Stimulated activated CD8-positive, alpha-beta memory T cell treated with anti-CD3 and anti-CD28 coated beads, Interleukin-15, amount 100 ng/mL, for 1 hour (primary cell): ENCODE results near the gene CROT.
"Not testable (repeated sequence)": the region's sequence is repeated elsewhere in the genome, so short reads cannot be mapped to it uniquely, and the experiment has no call there.

Source experiments
- DNase-seq: peaks from one replicate; pipeline ENCODE4 v3.0.0-alpha.2; 2020; ENCODE audit warnings: low read depth

CROT gene

GRCh38 chr7:87345166-87345927, at the start of gene CROT:
CROT (plus strand) TSS chr7:87345664; CDS start chr7:87349069, 3,405 bp downstream.
- DNase-seq = peak; percentile 86

- no peak for DNase-seq
Observed at GRCh38 chr7:87300756-87301155, 44.7 kb upstream of the CROT start.

GRCh38 chr7:87310790-87311419, 34.6 kb upstream of the CROT start:
- DNase-seq = no peak

DNA sequence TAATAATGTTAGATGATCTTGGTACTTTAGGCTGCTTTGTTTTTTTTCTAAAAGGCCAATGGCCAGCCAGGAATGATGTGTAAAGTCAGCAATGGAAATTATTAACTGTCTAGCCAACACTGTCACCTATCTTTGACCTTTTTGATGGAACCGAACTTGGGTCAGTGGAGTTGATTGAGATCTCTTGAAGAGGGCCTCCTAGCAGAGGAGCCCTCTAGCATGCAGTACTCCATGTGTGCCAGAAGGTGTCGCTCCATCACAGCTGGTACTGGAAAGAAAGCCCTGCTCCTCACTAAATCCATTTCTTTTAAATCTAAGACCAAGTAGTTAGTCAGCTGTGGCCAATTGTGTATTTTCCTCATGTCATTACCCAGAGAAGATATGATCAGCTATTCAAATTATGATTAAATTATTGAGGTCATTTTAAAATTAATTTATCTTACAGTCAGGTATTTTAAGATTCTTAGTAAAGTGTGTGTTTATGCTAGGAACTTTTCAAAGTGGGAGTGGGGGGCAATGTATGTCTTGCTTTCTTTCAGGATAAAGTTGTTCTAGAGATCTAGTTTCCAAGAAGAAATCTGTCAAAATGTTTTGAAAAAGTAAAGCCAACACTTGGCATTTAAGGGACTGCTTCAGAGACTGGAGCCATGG, 33.1 kb upstream of the CROT start:
- peak; percentile 37 for DNase-seq

DNA sequence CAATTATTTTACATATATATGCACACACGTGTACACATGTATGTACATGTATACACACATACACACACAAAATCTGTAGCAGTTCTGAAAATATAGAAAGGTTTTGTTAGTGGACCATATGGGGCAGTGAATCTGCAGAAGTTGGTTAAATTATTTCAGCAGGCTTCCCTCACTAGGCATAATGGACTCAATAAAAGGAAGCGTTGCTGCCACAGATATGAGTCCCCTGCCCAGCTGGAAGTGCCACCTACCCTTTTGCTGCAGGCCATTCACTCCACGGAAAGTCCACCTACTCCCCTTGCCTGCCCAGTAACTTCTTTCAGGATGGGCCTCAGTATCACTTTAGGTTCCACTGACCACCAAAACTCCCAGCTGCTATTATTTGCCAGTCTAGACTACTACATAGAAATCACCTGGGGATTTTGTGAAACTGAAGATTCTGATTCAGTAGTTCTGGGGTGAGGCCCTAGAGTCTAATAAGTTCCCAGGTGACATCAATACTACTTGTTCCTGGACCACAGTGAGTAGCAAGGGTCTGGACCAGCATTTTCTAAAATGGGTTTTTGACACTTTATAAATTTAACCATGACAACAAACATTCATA, 29.3 kb upstream of the CROT start:
- DNase-seq = no peak

DNA sequence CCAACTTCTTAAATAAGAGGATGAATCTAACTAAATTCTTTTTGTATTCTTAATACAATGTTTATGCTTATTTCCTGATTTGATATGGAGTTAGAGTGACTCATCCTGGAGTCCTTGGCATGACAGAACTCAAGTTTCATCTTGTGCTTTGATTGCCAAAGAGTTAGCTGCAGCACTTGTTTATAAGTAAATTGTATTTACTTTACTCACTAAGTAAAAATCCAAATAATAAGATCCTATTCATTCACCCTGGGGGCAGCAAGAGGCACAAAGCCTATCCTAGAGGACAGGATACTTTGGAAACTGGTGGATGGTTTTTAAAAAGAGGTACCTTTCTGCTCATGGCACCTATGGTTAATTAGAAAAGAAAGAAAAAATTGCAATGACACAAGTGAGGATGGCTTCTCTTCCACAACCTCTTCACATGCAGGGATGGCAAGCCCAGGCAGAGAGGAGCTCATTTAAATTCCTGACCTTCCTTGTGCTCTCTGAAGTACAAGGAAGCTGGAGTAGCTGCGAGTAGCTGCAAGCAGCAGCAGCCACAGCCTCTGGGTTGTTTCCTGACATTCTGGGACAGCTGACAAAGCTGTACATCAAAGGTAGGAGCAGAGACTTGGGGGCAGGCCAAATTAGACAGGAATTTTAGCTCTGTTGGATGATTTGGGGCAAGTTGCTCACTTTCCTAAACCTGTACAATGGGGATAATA, 28.5 kb upstream of the CROT start:
- DNase-seq = no peak

DNA sequence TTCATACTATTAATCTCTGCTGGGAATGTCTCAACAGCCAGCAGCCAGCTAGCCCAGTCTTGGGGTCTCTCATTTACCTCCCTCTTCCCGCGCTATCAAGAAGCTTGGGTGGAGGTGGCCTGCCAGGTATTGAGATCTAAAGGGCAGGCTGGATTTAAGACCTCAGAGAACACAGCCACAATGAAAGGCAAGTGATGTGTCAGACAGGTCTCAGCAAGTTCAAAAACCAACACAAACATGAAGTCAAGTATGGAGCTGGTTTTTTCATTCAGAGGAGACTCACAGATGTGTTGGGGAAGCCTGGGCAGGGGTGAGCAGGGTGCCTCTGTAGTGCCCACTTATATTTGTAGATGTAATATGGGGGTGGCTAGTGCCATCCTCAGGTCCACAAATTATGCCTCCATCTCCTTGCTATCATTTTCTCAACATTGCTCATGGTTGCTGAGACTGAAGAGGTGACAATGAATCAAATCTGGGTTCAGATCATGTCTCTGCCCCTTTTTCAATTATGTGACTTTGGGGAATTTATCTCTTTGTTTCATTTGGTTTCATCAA, 27.7 kb upstream of the CROT start:
- DNase-seq = no peak

GRCh38 chr7:87318741-87319140, 26.7 kb upstream of the CROT start:
- no peak for DNase-seq

DNA sequence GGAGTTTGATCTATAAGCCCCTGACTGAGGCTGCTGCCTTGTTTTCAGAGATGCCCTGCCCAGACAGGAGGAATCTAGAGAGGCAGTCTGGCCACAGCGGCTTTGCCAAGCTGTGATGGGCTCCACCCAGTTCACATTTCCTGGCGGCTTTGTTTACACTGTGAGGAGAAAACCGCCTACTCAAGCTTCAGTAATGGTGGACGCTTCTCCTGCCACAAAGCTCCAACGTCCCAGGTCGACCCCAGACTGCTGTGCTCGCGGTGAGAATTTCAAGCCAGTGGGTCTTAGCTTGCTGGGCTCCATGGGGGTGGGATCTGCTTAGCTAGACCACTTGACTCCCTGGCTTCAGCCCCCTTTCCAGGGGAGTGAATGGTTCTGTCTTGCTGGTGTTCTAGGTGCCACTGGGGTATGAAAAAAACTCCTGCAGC, 26.3 kb upstream of the CROT start:
- DNase-seq = not testable (repeated sequence)

- no peak for DNase-seq
Observed at GRCh38 chr7:87322912-87323311, 22.6 kb upstream of the CROT start.

- no peak for DNase-seq
Observed at GRCh38 chr7:87325576-87326370, 19.7 kb upstream of the CROT start.

- DNase-seq = no peak
Observed at GRCh38 chr7:87328281-87328680, 17.2 kb upstream of the CROT start.

GRCh38 chr7:87330316-87330715, 15.1 kb upstream of the CROT start:
- no peak for DNase-seq

DNA sequence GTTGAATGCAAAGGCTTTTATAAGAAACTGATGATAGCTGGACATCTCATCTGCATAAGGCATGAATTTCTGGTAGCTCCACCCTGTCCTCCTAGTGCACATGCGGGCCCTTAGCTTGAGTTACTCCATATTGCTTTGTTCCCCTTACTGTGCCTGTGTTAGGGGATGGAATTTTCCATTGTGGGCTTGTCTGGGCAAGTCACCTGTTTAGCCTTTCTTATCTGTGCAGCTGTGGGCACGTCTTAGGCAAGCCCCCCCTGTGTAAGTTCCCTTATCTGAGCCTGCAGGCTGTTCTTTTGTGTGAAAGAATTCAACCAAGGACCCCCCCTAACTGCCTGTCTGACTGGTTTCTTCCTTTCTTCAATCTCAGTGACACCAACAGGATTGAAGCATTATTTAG, 14.5 kb upstream of the CROT start:
- no peak for DNase-seq

DNA sequence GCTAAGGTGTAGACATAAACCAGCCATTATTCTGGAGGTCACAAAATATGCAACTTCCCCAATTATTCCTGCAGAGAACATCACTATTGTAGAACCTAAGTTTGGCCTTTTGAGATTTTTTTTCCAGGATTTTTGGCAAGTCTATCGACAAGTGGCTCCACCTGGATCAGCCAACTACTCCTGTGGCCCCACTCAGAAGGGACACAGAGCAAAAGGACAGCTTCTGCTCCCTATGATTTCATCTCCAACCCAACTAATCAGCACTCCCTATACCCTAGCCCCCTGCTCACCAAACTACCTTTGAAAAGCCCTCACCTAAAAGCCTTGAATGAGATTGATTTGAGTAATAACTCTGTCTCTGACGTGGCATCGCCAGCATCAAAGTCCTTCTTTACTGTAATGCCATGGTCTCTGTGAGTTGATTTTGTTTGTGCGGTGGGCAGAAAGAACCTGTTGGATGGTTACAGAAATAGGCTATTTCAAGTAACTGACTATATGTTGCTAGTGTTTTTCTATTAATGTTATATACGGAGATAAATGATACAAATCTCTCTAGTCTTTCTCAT, 13.7 kb upstream of the CROT start:
- DNase-seq = no peak

DNA sequence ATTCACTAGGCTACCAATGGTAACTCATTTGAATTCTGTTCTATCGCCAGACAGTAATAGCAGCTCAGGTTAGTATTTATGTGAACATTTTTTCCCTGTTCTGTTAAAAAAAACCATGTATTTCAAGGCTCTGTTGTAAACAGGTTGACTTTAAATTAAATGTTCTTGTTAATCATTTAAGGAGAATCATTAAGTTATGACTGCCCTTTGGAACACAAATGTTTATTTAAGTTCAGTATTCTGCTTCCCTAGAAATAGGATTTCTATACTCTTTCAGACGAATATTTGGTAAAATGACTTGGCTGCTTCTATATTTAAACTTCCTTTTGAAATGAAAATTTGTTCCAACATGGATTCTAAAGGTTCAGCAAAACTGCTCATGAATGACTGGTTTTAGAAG, 13.1 kb upstream of the CROT start:
- no peak for DNase-seq

GRCh38 chr7:87336136-87336535, 9.3 kb upstream of the CROT start:
- DNase-seq = no peak

DNA sequence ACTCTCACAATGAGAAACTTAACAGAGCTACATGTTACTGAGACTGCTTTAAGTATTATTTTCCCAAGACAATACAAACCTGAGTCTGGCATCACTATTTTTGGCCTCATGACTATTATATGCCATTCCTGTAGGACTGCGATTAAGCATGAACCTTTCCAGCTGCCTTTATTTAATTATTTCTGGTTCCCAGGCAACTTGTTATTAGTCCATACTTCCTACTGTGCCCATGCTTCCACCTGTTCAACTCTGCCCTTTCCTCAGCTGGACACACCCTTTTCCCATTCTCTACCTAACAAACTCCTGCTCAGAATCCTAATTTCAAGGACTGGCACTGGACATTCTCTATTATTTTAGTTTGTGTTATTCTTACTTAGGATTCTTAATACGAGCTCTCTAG, 8.1 kb upstream of the CROT start:
- no peak for DNase-seq

DNA sequence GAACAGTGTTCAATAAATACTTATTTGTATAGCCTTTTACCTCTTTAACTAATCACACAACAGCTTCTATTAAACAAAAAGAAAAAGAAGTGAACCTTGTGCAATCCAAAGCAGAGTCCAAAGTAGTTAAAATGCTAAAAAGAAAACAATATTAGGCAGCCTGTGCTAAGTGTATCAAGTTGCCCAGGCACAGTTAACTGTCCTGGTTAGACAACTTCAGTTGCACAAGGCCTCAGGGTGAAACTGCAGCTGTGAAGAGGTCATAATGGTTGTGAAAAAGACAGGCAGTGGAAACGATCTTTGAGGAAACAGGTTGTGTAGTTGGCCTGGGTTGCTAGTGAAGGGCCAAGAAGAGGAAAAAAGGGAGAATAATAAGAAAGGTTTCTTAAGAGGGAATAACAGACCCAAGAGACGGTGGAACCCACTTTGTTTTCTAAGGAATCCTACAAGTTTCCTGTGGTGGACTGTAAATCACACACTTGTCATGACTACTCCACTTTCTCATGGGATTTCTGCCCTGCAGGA, 6.0 kb upstream of the CROT start:
- DNase-seq = no peak

GRCh38 chr7:87341441-87341840, 4.0 kb upstream of the CROT start:
- DNase-seq = no peak
